Fibroblast of villous mesenchyme (primary cell): Measurements from ENCODE around the gene HSPB6. TPM values are rescaled to one million over a fixed set of nuclear protein-coding genes. Genes with fewer than 3 reads are reported as not detected.
"Not testable (repeated sequence)": the region's sequence is repeated elsewhere in the genome, so short reads cannot be mapped to it uniquely, and the experiment has no call there.

Experiments
- DNase-seq: peaks from one replicate; pipeline ENCODE4 v3.0.0-alpha.2; 2010; ENCODE audit warnings: low read depth
- H3K4me3 ChIP-seq: 2 replicates; pipeline ENCODE4 v1.5.1; 2011; ENCODE audit warnings: low read depth, mild to moderate bottlenecking, low read length
- CTCF ChIP-seq: IDR thresholded peaks from 2 replicates; pipeline ENCODE4 v1.5.1; 2012; ENCODE audit warnings: low read depth, mild to moderate bottlenecking, low read length; ENCODE audit not compliant: insufficient read depth
- total RNA-seq: library from RNA; depleted of rRNA; stranded (reverse); fragments of >200 nt; gene quantifications from 2 replicates; pipeline ENCODE4 v1.2.3, GENCODE V29; 2012

Gene HSPB6
- total RNA-seq, 1 donor: 20.7 TPM

GRCh38 chr19:35729021-35729420 is 27.8 kb downstream of the HSPB6 start:
- TF ChIP-seq CTCF: no peak
- H3K4me3 ChIP-seq: no peak overlapping the region
- DNase-seq: no peak

GRCh38 chr19:35727956-35728706 is 28.7 kb downstream of the HSPB6 start:
- no peak for DNase-seq
- TF ChIP-seq CTCF: no peak
- no peak overlapping the region for H3K4me3 ChIP-seq

DNA sequence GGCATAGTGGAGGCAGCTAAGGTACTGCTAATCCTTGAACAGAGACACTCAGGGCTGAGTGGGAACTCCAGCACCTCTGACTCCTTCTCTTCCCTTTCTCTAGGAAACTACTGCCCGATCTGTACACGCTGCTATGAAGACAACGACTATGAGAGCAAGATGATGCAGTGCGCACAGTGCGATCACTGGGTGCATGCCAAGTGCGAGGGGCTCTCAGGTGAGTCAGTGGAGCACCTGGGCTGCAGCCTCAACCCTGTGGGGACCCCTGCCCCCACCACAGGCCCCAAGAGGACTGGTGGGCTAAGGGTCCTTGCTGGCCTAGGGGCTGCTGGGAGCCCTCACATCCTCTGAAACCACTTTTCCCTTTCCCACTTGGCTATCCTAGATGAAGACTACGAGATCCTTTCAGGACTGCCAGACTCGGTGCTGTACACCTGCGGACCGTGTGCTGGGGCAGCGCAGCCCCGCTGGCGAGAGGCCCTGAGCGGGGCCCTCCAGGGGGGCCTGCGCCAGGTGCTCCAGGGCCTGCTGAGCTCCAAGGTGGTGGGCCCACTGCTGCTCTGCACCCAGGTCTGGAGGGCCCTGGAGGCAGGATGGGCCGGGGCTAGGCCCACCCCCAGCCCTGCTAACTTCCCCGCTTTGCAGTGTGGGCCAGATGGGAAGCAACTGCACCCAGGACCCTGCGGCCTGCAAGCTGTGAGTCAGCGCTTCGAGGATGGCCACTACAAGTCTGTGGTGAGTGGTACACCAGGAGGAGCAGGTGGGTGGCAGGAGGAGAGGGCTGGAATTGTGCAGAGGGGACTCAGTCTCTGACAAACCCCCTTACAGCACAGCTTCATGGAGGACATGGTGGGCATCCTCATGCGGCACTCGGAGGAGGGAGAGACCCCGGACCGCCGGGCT is 29.5 kb downstream of the HSPB6 start:
- H3K4me3 ChIP-seq: no peak overlapping the region
- TF ChIP-seq CTCF: no peak
- no peak for DNase-seq

DNA sequence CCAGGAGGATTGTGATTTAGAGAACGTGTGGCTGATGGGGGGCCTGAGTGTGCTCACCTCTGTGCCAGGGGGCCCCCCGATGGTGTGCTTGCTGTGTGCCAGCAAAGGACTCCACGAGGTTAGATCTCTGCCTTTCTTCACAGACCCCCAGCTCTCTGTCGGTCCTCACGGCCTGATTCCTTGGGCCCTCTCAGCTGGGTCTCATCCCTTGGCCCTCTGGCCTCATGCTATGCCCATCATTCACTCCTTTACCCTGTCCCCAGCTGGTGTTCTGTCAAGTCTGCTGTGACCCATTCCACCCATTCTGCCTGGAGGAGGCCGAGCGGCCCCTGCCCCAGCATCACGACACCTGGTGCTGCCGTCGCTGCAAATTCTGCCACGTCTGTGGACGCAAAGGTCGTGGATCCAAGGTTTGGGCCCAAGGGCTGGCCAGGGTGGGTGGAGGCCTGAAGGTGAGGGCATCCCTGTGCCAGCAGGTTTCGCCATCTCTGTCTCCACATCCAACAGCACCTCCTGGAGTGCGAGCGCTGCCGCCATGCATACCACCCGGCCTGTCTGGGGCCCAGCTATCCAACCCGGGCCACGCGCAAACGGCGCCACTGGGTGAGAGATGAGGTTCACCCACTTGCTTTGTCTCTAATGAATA is 31.5 kb downstream of the HSPB6 start:
- no peak for TF ChIP-seq CTCF
- no peak for DNase-seq
- H3K4me3 ChIP-seq: no peak overlapping the region

DNA sequence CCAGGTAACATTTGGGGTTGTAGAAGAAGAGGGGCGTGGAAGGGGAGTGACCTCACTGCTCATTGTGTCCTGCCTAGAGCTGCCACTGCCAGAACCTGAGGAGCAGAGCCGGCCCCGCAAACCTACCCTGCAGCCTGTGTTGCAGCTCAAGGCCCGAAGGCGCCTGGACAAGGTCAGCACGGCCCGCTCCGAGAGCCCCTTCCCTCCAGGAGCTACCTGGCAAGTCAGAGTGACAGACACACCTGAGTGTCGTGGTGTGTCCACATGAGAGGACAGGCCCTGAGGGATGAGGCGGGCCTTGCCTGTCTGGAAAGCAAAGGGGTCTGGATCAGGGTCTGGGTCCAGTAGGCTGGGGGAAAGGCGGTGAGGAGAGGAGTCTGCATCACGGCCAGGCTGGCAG is 32.3 kb downstream of the HSPB6 start:
- no peak overlapping the region for H3K4me3 ChIP-seq
- no peak for DNase-seq
- no peak for TF ChIP-seq CTCF

DNA sequence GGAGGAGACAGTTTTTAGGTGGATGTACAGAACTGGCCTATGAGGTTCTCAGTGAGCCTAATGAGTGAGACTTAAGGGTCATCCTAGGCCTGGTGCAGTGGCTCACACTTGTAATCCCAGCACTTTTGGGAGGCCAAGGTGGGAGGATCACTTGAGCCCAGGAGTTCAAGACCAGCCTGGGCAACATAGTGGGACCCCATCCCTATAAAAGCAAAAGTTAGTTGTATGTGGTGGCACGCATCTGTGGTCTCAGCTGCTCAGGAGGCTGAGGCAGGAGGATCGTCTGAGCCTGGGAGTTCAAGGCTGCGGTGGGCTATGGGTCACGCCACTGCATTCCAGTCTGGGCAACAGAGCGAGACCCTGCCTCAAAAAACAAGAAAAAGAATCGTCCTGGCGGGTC is 32.7 kb downstream of the HSPB6 start:
- DNase-seq, H3K4me3 ChIP-seq: not testable (repeated sequence)

- no peak for TF ChIP-seq CTCF
- no peak overlapping the region for H3K4me3 ChIP-seq
- no peak for DNase-seq
These were observed 33.2 kb downstream of the HSPB6 start for GRCh38 chr19:35723671-35724070.
